NT2/D1 (cell line): ENCODE measurements around the gene TEK.

Source experiments
- SUZ12 ChIP-seq: IDR thresholded peaks from 2 replicates; pipeline ENCODE4 v1.6.1; 2011; ENCODE audit not compliant: insufficient read length, insufficient read depth; ENCODE audit errors: extremely low read depth
- YY1 ChIP-seq: IDR thresholded peaks from 2 replicates; pipeline ENCODE4 v1.6.1; 2011; ENCODE audit not compliant: insufficient read length, insufficient read depth

- TF ChIP-seq SUZ12 (no peak), YY1 (no peak)
Measured at GRCh38 chr9:27183701-27184100, 74.7 kb downstream of the TEK start.
